ENCODE results near the gene IL18RAP.

DNA sequence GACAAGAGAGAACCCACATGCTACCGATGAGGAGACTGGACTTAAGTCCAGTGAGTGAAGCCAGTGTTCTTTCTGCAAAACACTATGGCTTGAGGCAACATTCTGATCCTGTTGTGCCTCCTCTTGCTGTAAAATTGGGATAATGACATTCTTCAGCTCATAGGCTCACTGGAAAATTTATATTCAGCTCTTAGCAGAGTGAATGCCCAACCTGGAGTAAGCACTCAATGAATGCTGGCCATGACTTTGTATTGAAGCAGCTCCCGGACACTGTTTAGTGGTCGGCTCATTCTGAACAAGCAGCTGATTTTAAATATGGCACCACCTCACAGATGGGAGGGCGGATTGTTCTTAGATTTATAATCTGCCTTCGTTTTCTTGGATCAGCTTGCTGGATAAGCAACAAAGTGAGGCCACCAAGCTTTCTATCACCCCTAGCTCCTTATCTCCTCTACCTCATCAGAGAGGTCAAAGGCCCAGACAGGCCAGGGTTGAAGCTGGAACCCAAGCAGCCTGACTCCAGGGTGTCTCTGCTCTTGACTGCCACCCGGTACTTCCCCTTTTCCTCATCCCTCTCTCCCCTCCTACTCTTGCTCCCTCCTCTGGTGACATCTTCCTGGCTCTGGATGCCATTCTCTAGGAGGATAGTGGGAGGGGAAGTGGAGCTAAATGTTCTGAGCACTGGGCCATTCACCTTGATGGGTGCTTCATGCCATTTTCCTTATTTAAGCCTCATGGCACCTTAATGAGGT is 61.5 kb downstream of the IL18RAP start:
- no peak for TF ChIP-seq CTCF (IDR thresholded peaks at IDR 0.05; ENCODE audit: poor library complexity, severe bottlenecking)
- no peak for TF ChIP-seq EZH2 (IDR thresholded peaks at IDR 0.05; ENCODE audit: borderline replicate concordance, insufficient read depth, low read length, poor library complexity, severe bottlenecking)
- no peak for TF ChIP-seq EP300 (conservative IDR thresholded peaks at IDR 0.05; ENCODE audit: poor library complexity, severe bottlenecking)
- TF ChIP-seq POLR2AphosphoS5 (IDR thresholded peaks at IDR 0.05), result no peak

Data from neural cell (in vitro differentiated cells).